Tibial artery (tissue), 4 donors: ENCODE measurements around the gene ACSBG1.

ENCODE experiments used
- DNase-seq, 2 donors: peaks; one replicate each; pipeline ENCODE4 v3.0.0-alpha.2; 2019
- H3K27ac ChIP-seq, 2 donors: fragments of 200-600 bp; sonication (generic) in 1 of 2; 1 replicate in 1 of 2; 2 replicates in 1 of 2; pipeline ENCODE4 v1.5.1; 2018 to 2019; ENCODE audit warnings: mild to moderate bottlenecking in 1 of 2
- H3K27me3 ChIP-seq, 2 donors: fragments of 200-600 bp; sonication (generic) in 1 of 2; one replicate each; pipeline versions ENCODE4 v1.5.1 to v1.6.0; 2016 to 2019
- H3K36me3 ChIP-seq, 3 donors: fragments of 200-600 bp; sonication (generic) in 2 of 3; one replicate each; pipeline ENCODE4 v1.5.1; 2016 to 2019; ENCODE audit warnings: mild to moderate bottlenecking in 2 of 3
- H3K4me1 ChIP-seq, 4 donors: fragments of 200-600 bp; sonication (generic) in 2 of 4; 1 replicate in 3 of 4; 2 replicates in 1 of 4; pipeline ENCODE4 v1.5.1; 2016 to 2019
- H3K4me3 ChIP-seq, 2 donors: fragments of 200-600 bp; sonication (generic) in 1 of 2; 1 replicate in 1 of 2; 2 replicates in 1 of 2; pipeline ENCODE4 v1.5.1; 2018 to 2019; ENCODE audit warnings: mild to moderate bottlenecking in 2 of 2
- H3K9me3 ChIP-seq, 3 donors: fragments of 200-600 bp; sonication (generic) in 1 of 3; one replicate each; pipeline ENCODE4 v1.5.1; 2016 to 2019
- CTCF ChIP-seq, 2 experiments: fragments of 200-600 bp in 1 of 2; fragments of 450-650 bp in 1 of 2; IDR thresholded peaks; one replicate each; pipeline ENCODE4 v1.5.1; 2017 to 2019; ENCODE audit warnings: antibody characterized with exemption in 2 of 2, mild to moderate bottlenecking in 1 of 2, moderate library complexity in 1 of 2
- intact Hi-C: fragments of 100-400 bp; cut with DNase I; formaldehyde crosslinking; loops from one replicate; pipeline ENCODE4 v1.15.0; 2023; ENCODE audit warnings: low total_unique reads

Gene ACSBG1

DNA sequence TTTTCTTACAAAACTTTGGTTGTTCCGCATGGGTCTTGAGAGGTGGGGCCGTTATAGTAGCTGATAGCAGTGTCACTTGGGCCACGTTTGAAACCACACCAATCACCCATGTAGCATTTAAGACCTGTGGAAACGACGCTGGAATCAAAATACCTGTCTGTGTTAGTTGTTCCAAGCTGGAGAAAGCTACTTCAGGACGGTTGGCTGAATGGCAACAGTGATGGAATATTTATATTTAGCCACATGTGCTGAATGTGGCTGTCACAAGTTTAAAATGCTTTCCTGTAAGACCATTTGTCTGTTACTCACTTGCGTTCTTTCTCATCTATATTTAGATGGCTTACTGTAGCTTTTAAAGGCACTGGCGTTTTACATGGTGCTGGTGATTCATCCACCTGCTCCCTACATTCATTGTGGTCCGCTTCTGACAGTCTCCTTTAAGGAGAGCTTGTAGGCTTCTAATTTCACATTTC, 31.4 kb upstream of the ACSBG1 start:
- no peaks in the 10 kb centered on the region for H3K27me3 ChIP-seq
- no peaks in the 10 kb centered on the region for H3K36me3 ChIP-seq
- no peak for DNase-seq
- TF ChIP-seq CTCF (IDR thresholded peaks at IDR 0.05), result no peak
- H3K4me1 ChIP-seq, result peaks cover 0 to 29% (median 20%) of the 10 kb centered on the region in 4 donors
- H3K4me3 ChIP-seq, result peak overlapping the region; percentile 60 to 66
- H3K9me3 ChIP-seq, result no peaks in the 10 kb centered on the region
- intact Hi-C loops, result loop anchor here (10.0 kb wide), 1 partner anchor 609 kb away; the partner anchor contains the start of gene MORF4L1
- peak overlapping the region; percentile 68 to 70 for H3K27ac ChIP-seq

DNA sequence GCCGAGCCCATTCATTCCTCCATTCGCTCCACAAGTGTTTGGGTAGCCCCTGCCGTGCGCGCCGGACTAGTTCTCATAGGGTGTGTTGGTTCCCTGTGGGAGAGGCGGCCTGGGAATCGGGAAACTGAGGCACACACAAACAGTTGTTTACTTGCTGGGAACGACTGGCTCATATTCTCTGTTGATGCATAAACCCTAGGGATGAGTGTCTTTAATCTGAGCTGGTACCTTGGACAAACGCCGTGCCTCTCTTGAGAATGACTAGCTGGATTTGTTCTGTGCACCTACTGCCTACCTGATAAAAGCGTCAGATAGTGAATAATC, 30.7 kb upstream of the ACSBG1 start:
- intact Hi-C loops, result loop anchor here (10.0 kb wide), 1 partner anchor 610 kb away; the partner anchor contains the start of gene MORF4L1
- H3K36me3 ChIP-seq, result no peaks in the 10 kb centered on the region
- DNase-seq, result no peak
- peak overlapping the region; percentile 68 to 70 for H3K27ac ChIP-seq
- H3K4me1 ChIP-seq, result peaks cover 0 to 29% (median 20%) of the 10 kb centered on the region in 4 donors
- no peaks in the 10 kb centered on the region for H3K9me3 ChIP-seq
- no peak for TF ChIP-seq CTCF (IDR thresholded peaks at IDR 0.05)
- no peaks in the 10 kb centered on the region for H3K27me3 ChIP-seq
- H3K4me3 ChIP-seq, result peak overlapping the region; percentile 60 to 66

- Histone ChIP-seq H3K9me3 (no peaks in the 10 kb centered on the region), H3K4me1 (peaks cover 0 to 29% (median 20%) of the 10 kb centered on the region in 4 donors), H3K27me3 (no peaks in the 10 kb centered on the region), H3K4me3 (peak within 1 kb of the TSS; percentile 60 to 66), H3K36me3 (no peaks in the 10 kb centered on the region), H3K27ac (peak within 1 kb of the TSS; percentile 68 to 70)
- peak; percentile 53 to 73 for DNase-seq
- intact Hi-C loops, result loop anchor here (10.0 kb wide), 1 partner anchor 610 kb away; the partner anchor contains the start of gene MORF4L1
- no peak for TF ChIP-seq CTCF (IDR thresholded peaks at IDR 0.05)
Measured at GRCh38 chr15:78264304-78265136, 30.2 kb upstream of the ACSBG1 start, which contains the start of gene DNAJA4. DNAJA4 (plus strand) TSS chr15:78264562; CDS start chr15:78264764, 202 bp downstream.

DNA sequence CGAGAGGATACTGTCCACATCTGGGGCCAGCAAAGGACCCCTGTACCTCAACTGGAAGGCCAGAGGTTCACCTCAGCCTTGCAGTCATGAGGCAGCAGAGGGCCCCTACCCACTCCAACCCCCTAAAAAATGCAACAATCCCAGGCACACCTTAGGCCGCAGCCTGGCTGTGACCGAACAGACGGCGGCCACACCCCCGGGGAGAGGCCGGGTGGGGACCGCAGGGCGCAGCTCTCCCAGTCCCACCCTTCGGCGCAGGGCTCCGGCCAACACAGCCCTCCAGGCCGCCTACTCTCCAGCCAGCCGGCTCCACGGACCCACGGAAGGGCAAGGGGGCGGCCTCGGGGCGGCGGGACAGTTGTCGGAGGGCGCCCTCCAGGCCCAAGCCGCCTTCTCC, 29.5 kb upstream of the ACSBG1 start:
- Histone ChIP-seq H3K4me3 (peak overlapping the region; percentile 60 to 66), H3K27ac (peak overlapping the region; percentile 68 to 70), H3K4me1 (peaks cover 0 to 29% (median 20%) of the 10 kb centered on the region in 4 donors), H3K36me3 (no peaks in the 10 kb centered on the region), H3K27me3 (no peaks in the 10 kb centered on the region), H3K9me3 (no peaks in the 10 kb centered on the region)
- DNase-seq, result no peak
- intact Hi-C loops, result loop anchor here (10.0 kb wide), 1 partner anchor 611 kb away; the partner anchor contains the start of gene MORF4L1
- TF ChIP-seq CTCF (IDR thresholded peaks at IDR 0.05), result no peak

DNA sequence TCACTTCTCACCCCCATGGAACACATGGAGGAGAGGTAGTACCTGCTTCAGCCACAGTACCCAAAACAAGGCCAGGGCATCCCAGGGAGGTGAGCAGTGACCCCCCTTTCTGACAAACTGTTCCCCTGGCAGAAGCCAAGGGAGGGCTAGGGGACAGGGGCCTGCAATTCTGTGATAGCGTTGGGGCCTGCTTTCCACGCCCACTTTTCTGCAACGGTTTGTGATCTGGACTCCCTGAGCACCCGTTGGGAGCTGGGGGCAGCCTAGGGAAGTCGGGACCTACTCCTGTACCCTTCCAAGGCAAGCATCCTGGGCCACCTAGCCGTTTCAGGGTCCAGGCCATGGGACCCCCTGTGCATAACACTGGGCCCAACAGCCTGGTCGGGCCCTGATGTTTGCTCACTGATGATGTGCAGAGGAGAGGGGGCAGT, 29.0 kb upstream of the ACSBG1 start:
- Histone ChIP-seq H3K36me3 (no peaks in the 10 kb centered on the region), H3K4me3 (no peak overlapping the region), H3K27ac (no peak overlapping the region), H3K9me3 (no peaks in the 10 kb centered on the region), H3K27me3 (no peaks in the 10 kb centered on the region), H3K4me1 (peaks cover 0 to 29% (median 20%) of the 10 kb centered on the region in 4 donors)
- intact Hi-C loops, result loop anchor here (10.0 kb wide), 1 partner anchor 611 kb away; the partner anchor contains the start of gene MORF4L1
- TF ChIP-seq CTCF (IDR thresholded peaks at IDR 0.05), result no peak
- DNase-seq, result no peak
